Cardiac muscle cell (in vitro differentiated cells and primary cell): ENCODE results near the gene ACACB. TPM values are rescaled to one million over a fixed set of nuclear protein-coding genes. Genes with fewer than 3 reads are reported as not detected.

Experiments
- DNase-seq, 2 donors: peaks; one replicate each; pipeline versions ENCODE4 v3.0.0 to v3.0.0-alpha.2; 2010 to 2017; ENCODE audit warnings: low read depth in 1 of 2, low spot score in 1 of 2
- H3K27ac ChIP-seq: fragments of 200-600 bp; sonication (generic); 2 replicates; pipeline ENCODE4 v1.5.1; 2016
- H3K27me3 ChIP-seq: fragments of 200-600 bp; sonication (generic); 2 replicates; pipeline ENCODE4 v1.6.0; 2016; ENCODE audit warnings: control low read depth
- H3K36me3 ChIP-seq: fragments of 200-600 bp; sonication (generic); 2 replicates; pipeline ENCODE4 v1.5.1; 2016; ENCODE audit warnings: control low read depth
- H3K4me1 ChIP-seq: fragments of 200-600 bp; sonication (generic); 2 replicates; pipeline ENCODE4 v1.8.1; 2017; ENCODE audit warnings: low read depth, mild to moderate bottlenecking, mixed run types
- H3K4me3 ChIP-seq: fragments of 200-600 bp; sonication (generic); 2 replicates; pipeline ENCODE4 v1.5.1; 2016; ENCODE audit warnings: mild to moderate bottlenecking
- H3K9me3 ChIP-seq: fragments of 200-600 bp; sonication (generic); 2 replicates; pipeline ENCODE4 v1.5.1; 2017; ENCODE audit warnings: low read depth, mild to moderate bottlenecking, control low read depth
- polyA plus RNA-seq: library from polyadenylated mRNA; unstranded; fragments of >200 nt; fragmentation: Nextera tagmentation; extraction: Ambion mirVana; gene quantifications from 2 replicates; pipeline ENCODE4 v1.2.1, GENCODE V29; 2016
- total RNA-seq: library from RNA; depleted of rRNA; stranded (reverse); fragments of >200 nt; gene quantifications from 2 replicates; pipeline ENCODE4 v1.2.3, GENCODE V29; 2016
- TF ChIP-seq, protein P1 (sequence below): IDR thresholded peaks from 2 replicates; pipeline ENCODE4 v1.5.1; 2012; ENCODE audit warnings: low read depth, mild to moderate bottlenecking, low read length

The ACACB gene
- total and polyA plus RNA-seq, 2 experiments from 2014 or later = 28.9 to 78.0 TPM

DNA sequence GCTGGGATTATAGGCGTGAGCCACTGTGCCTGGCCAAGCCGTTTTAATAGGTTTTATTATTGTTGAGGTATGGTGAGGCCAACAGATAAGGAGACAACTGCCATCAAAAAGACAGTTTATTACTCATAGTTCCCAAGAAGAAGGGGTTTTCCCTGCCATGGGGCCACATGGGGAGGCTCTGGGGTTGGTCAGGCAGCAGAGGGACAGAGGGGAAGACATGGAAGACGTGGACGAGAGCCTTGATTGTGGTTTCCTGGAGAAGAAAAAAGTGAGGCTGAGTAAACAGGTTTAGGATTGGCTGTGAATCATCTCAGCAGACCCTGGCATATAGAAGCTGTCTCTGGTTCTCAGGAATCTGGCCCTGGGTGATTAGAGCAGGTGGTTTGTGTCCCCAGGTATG lies 122.8 kb downstream of the ACACB start:
- DNase-seq = no peak
- Histone ChIP-seq H3K27me3 (no peaks in the 10 kb centered on the region), H3K9me3 (no peaks in the 10 kb centered on the region), H3K4me1 (no peaks in the 10 kb centered on the region), H3K27ac (no peak overlapping the region), H3K4me3 (no peak overlapping the region), H3K36me3 (peaks cover 89% of the 10 kb centered on the region)
- TF ChIP-seq, protein P1, sequence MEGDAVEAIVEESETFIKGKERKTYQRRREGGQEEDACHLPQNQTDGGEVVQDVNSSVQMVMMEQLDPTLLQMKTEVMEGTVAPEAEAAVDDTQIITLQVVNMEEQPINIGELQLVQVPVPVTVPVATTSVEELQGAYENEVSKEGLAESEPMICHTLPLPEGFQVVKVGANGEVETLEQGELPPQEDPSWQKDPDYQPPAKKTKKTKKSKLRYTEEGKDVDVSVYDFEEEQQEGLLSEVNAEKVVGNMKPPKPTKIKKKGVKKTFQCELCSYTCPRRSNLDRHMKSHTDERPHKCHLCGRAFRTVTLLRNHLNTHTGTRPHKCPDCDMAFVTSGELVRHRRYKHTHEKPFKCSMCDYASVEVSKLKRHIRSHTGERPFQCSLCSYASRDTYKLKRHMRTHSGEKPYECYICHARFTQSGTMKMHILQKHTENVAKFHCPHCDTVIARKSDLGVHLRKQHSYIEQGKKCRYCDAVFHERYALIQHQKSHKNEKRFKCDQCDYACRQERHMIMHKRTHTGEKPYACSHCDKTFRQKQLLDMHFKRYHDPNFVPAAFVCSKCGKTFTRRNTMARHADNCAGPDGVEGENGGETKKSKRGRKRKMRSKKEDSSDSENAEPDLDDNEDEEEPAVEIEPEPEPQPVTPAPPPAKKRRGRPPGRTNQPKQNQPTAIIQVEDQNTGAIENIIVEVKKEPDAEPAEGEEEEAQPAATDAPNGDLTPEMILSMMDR = no peak

DNA sequence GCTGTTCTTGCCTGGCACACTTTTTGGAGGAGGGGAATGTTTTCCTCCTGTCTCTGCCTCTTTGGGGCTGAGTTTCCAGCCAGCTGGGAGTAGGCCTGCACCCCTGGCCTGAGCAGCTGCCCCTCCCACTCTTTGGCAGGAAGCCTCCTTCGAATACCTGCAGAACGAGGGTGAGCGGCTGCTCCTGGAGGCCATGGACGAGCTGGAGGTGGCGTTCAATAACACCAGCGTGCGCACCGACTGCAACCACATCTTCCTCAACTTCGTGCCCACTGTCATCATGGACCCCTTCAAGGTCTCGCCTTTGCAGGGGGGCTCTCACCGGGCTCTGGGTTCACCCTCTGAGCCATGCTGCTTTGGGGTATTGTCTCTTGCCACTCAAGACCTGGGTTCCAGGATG lies 123.3 kb downstream of the ACACB start:
- H3K27me3 ChIP-seq = no peaks in the 10 kb centered on the region
- no peak overlapping the region for H3K27ac ChIP-seq
- no peak overlapping the region for H3K4me3 ChIP-seq
- TF ChIP-seq, protein P1 = no peak
- no peak for DNase-seq
- H3K4me1 ChIP-seq = no peaks in the 10 kb centered on the region
- no peaks in the 10 kb centered on the region for H3K9me3 ChIP-seq
- peaks cover 86% of the 10 kb centered on the region for H3K36me3 ChIP-seq

DNA sequence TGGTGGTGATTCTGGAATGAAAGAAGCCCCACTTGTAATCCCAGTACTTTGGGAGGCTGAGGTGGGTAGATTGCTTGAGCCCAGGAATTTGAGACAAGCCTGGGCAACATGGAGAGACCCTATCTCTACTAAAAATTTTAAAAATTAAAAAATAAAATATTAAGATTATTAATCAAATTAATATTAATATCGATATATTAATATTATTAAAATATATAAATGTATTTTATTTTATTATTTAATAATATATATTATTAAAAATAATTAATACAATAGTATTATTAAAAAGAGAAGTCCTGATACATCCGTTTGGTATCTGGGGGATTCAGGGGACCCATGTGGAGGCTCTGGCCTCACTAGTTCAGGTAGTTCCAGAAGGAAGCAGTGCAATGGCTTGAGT lies 124.0 kb downstream of the ACACB start:
- DNase-seq = no peak
- no peaks in the 10 kb centered on the region for H3K27me3 ChIP-seq
- H3K36me3 ChIP-seq = peaks cover 80% of the 10 kb centered on the region
- no peak overlapping the region for H3K27ac ChIP-seq
- no peak overlapping the region for H3K4me3 ChIP-seq
- no peaks in the 10 kb centered on the region for H3K9me3 ChIP-seq
- TF ChIP-seq, protein P1 = no peak
- no peaks in the 10 kb centered on the region for H3K4me1 ChIP-seq

DNA sequence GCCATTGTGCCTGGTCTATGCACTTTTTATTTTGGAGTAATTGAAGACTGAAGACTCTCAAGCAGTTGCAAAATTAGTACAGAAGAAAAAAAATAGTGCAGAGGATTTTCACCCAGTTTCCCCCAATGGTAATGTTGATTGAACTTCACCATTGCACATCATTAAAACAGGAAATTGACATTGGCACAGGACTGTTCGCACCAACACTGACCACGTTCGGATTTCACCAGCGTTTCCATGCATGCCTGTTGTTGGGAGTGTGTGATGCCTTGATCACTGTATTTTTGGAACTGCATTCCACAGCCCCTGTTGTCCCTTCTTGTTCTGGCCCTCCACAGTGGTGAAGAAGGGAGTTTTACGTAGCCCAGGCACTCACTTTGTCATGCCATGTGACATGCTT lies 125.5 kb downstream of the ACACB start:
- peaks cover 75% of the 10 kb centered on the region for H3K36me3 ChIP-seq
- no peak overlapping the region for H3K4me3 ChIP-seq

DNA sequence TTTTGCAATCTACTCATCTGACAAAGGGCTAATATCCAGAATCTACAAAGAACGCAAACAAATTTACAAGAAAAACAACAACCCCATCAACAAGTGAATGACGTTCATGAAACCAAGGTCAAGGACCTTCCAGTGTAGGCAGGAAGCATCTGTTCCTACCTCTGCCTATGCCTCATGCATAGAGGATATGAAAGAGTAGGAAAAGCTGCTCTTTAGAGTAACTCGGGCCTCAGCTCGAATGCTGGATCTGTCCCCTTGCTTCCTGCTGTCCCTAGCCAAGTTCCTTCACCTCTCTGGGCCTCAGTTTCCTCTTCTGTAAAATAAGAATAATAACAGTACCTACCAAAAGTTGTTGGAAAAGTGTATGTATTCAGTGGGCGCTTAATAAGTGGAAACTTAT lies 127.7 kb downstream of the ACACB start:
- peaks cover 71% of the 10 kb centered on the region for H3K36me3 ChIP-seq
- no peak overlapping the region for H3K4me3 ChIP-seq
- no peaks in the 10 kb centered on the region for H3K9me3 ChIP-seq
- TF ChIP-seq, protein P1 = no peak
- peak in 1 of 2 donors; percentile 2 for DNase-seq
- no peaks in the 10 kb centered on the region for H3K4me1 ChIP-seq
- no peaks in the 10 kb centered on the region for H3K27me3 ChIP-seq
- no peak overlapping the region for H3K27ac ChIP-seq

More for the DNA sequence above, 125.5 kb downstream of the ACACB start:
- H3K27ac ChIP-seq = no peak overlapping the region
- TF ChIP-seq, protein P1 = no peak
- no peaks in the 10 kb centered on the region for H3K9me3 ChIP-seq
- H3K4me1 ChIP-seq = no peaks in the 10 kb centered on the region
- DNase-seq = no peak
- H3K27me3 ChIP-seq = no peaks in the 10 kb centered on the region

DNA sequence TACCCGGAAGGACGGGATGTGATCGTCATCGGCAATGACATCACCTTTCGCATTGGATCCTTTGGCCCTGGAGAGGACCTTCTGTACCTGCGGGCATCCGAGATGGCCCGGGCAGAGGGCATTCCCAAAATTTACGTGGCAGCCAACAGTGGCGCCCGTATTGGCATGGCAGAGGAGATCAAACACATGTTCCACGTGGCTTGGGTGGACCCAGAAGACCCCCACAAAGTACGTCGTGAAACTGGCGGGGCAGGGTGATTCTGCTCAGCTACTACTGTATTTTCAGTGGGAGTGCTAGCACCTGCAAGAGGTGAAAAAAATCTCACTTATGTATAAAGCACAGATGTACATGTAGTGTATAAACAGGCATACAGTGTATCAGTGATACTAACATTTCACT lies 129.8 kb downstream of the ACACB start:
- Histone ChIP-seq H3K4me3 (no peak overlapping the region), H3K4me1 (no peaks in the 10 kb centered on the region), H3K27ac (no peak overlapping the region), H3K27me3 (no peaks in the 10 kb centered on the region), H3K36me3 (peaks cover 67% of the 10 kb centered on the region), H3K9me3 (no peaks in the 10 kb centered on the region)
- no peak for DNase-seq
- TF ChIP-seq, protein P1 = no peak
